ENCODE data around the gene KRTAP5-11.
A peak's percentile ranks its signal among the peaks of the same experiment; 100 is the strongest.
"Not testable (repeated sequence)": the region's sequence is repeated elsewhere in the genome, so short reads cannot be mapped to it uniquely, and the experiment has no call there.

KRTAP5-11 gene

DNA sequence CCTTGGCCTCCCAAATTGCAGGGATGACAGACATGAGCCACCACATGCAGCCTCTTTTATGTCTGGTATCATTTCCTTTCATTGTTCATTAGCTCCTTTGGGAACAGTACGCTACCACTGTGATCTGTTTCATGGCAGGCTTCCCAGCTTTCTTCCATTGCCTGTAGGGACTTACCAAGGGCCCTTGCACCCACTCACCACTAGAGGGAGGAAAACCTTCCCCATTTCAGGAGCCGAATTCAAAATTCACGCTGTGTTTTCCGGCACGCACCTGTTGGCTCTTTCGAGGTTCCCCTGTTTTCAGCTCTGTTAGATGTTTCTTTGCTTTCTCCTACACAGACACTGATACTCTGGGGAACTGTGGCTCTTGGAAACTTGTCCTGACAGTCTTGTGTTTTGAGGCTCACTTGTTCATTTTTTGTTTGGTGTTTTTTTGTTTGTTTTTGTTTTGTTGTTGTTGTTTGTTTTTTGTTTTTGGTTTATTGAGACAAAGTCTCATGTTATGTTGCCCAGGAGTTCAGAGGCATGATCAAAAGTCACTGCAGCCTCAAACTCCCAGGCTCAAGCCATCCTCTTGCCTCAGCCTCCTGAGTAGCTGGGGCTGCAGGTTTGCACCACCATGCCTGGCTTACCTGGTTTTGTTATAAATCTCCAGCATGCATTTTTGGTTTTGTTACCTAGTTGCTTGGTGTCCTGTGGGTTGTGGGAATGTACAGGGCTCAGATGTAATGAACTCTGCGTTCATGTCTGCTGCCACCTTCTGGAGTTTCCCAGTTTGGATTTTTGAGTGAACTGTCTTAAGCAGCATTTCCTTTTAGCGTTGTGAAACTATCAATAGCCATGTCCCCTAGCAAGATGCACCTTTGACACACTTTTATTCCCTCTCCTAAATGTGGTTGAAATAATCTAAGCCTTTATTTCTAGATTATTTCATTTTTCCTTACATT lies 2.3 kb downstream of the KRTAP5-11 start:
- peak; percentile 63 for DNase-seq

DNA sequence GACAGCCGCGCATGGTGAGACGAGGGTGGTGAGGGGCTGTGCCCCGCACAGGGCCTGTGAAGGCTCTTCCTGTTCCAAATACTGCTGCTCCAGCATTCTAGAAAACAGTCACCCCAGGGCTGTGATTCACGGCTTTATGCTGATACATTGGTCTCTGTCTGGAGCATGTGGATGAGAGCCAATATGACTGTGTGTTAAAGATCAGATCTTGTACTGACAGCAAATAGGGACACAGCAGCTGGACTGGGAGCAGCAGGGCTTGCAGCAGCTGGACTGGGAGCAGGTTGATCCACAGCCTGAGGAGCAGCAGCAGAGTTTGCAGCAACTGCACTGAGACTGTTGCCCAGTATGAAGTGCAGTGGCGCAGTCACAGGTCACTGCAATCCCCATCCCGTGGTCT lies 3.2 kb downstream of the KRTAP5-11 start:
- not testable (repeated sequence) for DNase-seq

DNA sequence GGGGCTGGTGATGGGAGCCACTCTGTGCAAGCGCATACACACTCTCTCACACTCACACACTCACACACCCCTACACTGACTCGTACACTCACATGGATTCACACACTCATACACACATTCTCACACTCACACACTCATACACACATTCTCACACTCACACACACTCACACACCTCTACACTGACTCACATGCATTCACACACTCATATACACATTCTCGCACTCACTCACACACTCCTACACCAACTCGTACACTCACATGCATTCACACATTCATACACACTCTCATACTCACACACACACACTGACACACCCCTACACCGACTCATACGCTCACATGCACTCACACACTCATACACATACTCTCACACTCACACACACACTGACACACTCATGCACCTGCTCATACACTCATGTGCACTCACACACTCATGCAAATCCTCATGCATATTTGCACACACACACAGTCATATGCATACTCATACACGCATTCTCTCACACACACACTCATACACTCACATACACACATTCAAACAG lies 5.1 kb downstream of the KRTAP5-11 start:
- DNase-seq: no peak

DNA sequence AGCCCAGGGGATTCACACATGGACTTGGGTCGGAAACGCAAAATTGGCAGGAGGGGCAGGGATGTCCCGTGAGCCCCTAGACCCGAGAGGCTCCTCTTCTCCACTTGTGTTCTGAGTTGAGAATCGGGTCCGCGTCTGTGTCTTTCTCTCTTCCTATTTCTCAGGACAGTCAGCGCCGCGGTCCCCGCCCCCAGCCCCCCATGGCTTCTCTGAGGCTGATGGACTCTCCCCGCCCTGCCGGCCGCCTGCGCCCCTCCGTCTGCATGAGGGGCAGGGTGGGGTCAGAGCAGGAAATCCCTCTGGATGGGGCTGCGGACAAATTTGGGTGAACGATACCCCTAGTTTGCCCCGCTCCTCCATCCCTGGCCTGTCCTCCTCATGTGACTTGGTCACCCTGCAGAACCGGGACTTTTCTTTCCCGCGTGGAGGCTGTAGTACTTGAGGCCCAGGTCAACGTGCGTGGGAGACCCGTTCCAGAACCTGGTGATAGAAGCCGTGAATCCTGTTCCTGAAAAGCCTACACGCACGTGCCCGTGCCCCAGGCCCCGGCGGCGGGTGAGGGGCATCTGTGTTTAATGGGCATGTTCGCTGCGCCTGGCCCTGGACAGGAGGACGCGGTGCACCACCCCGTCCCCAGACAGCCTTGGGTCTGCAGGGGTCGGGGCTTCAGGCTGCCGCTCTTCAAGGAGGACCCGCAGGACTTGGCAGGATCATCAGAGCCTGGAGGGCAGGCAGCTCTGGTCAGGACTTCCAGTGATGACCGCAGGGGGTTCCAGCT lies 5.8 kb downstream of the KRTAP5-11 start:
- not testable (repeated sequence) for DNase-seq

DNA sequence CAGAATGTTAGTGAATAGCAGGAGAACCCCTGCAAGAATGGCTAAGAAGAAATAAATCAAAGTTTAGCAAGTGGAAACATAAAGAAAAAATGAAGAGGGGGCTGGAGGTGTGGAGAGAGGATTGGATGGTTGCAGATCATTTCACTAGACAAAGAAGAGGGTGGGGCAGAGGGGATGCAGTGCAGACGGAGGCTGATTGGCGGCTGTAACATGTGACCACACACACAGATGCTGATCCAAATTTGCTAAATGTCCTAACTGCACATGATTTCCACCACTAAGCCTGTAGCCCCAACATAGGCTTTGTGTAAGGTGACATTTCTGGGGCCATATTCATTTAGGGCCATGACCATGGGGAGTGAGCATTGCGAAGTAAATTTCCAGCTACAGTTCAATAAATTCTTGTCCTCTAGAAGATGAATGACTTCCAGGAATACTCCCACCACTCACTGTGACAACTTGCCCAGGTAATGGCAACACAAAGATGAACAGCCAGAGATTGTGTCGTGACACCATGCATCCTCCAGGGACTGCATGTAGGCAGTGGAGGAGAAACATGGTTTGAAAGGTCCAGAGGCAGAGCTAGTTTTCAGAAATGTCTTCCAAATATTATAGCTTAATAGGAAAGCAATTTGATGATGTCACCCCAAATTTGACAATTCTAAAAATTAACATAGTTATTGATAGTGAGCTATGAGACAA lies 6.8 kb downstream of the KRTAP5-11 start:
- no peak for DNase-seq

DNA sequence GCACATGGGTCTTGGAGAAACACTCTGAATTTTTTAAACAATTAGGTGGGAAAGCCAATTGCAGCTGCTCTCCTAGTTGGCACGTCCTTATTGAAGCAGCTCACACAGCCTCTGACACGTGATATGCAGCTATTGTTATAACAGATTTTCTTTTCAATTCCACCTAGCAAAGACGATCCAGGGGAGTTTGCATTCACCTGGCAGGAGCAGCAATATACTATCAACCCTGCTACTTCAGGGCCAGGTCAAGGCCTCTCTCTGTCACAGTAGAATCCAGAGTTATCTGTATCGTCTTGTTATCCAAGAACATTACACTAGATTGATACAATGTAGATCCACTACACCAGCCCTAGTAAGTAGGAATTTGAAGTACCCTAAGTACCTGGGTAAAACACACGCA lies 8.3 kb downstream of the KRTAP5-11 start:
- no peak for DNase-seq

DNA sequence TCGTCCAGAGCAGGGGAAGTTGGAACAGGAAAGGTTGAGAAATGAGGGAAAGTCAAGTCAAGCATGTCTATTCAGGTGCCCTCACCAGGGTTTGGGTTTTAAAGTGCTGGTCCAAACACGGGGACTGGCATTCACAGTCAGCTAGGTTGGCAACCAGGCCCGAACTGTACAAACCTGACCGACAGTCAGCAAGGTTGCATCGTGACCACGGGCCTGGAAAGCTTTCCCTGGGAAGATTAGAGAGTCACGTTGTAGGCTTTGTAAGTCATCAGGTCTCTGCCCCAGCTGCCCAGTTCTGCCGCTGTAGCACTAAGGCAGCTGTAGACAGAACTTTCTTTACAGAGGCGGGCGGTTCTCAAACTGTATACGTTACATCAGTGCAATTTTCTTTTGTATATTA lies 9.9 kb downstream of the KRTAP5-11 start:
- no peak for DNase-seq

DNA sequence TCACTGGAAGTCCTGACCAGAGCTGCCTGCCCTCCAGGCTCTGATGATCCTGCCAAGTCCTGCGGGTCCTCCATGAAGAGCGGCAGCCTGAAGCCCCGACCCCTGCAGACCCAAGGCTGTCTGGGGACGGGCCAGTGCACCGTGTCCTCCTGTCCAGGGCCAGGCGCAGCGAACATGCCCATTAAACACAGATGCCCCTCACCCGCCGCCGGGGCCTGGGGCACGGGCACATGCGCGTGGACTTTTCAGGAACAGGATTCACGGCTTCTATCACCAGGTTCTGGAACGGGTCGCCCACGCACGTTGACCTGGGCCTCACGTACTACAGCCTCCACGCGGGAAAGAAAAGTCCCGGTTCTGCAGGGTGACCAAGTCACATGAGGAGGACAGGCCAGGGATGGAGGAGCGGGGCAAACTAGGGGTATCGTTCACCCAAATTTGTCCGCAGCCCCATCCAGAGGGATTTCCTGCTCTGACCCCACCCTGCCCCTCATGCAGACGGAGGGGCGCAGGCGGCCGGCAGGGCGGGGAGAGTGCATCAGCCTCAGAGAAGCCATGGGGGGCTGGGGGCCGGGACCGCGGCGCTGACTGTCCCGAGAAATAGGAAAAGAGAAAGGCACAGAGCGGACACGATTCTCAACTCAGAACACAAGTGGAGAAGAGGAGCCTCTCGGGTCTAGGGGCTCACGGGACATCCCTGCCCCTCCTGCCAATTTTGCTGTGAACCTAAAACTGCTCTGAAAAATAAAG lies 11.4 kb downstream of the KRTAP5-11 start:
- DNase-seq: not testable (repeated sequence)

DNA sequence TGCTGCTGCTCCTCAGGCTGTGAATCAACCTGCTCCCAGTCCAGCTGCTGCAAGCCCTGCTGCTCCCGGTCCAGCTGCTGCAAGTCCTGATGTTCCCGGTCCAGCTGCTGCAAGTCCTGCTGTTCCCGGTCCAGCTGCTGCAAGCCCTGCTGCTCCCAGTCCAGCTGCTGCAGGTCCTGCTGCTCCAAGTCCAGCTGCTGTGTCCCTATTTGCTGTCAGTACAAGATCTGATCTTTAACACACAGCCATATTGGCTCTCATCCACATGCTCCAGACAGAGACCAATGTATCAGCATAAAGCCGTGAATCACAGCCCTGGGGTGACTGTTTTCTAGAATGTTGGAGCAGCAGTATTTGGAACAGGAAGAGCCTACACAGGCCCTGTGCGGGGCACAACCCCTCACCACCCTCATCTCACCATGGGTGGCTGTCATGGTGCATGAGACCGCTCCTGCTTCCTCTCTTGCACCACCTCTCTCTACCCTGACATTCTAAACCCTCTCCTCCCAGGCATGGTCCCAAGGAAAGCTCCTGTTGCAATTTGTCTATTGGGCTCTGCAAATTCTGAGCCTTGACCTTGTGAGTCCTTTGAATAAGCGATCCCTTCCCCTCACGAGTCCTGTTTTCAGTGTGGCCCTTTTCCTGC lies 13.8 kb downstream of the KRTAP5-11 start:
- no peak for DNase-seq

DNA sequence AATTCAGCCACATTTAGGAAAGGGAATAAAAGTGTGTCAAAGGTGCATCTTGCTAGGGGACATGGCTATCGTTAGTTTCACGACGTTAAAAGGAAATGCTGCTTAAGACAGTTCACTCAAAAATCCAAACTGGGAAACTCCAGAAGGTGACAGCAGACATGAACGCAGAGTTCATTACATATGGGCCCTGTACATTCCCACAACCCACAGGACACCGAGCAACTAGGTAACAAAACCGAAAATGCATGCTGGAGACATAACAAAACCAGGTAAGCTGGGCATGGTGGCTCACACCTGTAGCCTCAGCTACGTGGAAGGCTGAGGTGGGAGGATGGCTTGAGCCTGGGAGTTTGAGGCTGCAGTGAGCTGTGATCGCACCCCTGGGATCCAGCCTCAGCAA lies 15.0 kb downstream of the KRTAP5-11 start:
- not testable (repeated sequence) for DNase-seq

DNA sequence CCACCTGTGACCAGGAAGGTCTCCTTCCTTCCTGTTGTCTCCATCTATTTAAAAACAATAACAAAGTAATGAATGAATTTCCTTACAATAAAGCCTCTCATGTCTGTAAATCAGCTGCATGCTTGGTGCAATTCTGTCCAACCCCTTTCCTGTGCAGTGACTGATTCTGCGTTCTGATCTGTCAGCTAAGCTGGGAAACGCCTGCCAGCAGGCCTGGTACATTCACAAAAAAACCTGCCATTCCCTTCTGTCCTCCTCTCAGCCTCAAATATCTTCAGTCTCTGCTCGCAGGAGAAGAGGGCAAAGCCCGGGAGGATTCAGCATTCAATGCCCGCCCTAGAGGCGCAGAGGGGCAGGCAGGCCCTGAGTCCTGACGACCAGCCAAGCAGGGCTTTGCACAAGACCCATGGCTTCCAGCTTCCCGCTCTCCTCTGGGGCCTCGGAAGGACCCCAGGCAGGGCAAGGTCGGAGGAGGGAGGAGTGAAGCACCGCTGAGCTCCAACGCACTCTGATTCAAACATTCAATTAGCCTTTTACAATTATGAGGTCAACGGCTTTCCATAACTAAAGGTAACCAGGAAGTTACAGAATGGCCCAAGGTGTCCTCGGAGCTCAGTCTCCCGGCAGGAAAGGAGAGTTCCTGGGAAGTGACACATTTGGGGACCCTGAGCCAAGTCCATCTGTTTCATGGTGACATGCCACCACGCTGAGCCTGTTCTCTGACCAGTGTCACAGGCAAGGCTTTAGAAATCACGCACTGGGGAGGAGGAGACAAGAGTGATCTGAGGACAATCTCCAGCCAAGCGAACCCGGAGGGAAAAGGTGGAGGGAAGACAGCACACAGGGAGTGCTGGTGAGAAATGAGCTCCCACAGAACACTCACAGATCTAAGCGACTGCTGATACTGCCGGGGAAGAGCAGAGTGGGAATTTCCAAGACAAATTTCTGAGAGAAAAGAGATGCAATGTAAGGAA lies 15.8 kb downstream of the KRTAP5-11 start:
- DNase-seq: not testable (repeated sequence)

DNA sequence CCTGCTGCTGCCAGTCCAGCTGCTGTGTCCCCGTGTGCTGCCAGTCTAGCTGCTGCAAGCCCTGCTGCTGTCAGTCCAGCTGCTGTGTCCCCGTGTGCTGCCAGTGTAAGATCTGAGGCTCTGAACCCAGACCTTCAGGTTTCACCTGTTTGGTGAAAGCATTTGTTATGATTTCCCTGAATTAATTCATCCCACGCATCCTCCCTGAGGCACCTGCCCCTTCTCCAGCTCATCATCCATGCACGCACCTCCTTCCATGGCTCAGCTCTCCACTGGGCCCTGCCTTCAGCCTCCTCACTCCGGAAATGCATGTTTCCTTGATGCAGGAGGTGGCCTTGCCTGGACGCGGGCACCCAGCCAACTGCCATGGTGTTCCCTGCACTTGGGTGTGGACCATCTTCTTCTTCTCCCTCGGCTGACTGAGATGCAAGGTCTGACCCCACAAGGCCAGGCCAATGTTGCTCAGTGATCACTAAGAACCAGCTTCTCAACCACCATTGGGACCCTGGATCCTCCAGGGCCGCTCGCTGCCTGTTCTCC lies 16.5 kb downstream of the KRTAP5-11 start:
- DNase-seq: no peak

DNA sequence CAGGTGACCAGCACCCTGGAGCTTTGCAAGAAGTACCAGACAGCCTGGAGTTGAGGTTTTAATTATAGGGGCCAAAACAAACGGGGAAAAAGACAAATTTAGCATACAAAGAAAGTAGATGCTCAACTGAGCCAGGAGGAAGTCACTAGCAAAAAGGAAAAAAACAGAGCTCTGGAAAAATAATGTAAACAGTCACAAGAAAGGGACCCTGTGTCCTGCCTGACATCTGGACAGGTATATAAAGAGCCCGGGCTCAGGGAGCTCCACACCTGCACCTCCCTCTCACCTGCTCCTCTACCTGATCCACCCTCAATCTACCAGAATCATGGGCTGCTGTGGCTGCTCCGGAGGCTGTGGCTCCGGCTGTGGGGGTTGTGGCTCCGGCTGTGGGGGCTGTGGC lies 17.4 kb downstream of the KRTAP5-11 start, which contains the start of gene KRTAP5-10:
KRTAP5-10 (plus strand) TSS at position 301 of the 400 bp plus-strand sequence; CDS start at position 326, 25 bp downstream.
- DNase-seq: no peak

DNA sequence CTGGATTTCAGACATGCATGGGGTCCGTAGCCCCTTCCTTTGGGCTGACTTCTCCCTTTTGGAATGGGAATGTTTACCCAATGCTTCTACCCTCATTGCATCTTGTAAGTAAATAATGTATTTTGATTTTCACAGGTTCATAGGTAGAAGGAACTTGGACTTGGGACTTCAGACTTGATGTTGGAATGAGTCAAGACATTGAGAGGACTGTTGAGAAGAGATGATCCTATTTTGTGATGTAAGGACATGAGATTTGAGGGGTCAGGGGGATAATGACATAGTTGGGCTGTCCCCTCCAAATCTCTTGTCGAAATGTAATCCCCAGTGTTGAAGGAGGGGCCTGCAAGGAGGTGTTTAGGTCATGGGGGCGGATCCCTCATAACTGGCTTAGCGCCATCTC lies 18.2 kb downstream of the KRTAP5-11 start:
- no peak for DNase-seq

DNA sequence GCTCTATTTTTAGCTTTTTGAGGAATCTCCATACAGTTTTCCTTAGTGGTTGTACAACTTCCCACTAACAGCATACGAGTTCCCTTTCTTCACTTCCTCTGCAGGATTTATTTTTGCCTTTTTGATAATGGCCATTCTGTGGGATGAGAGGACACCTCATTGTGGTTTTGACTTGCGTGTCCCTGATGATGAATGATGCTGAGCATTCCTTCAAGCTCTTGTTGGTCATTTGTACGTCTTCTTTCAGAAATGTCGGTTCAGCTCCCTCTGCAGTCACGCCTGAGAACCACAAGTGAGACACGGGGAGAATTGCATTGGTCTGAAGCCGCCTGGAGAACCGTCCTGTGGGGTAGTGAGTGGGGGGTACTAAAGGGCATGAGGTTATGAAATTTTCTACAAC lies 19.3 kb downstream of the KRTAP5-11 start:
- DNase-seq: no peak

DNA sequence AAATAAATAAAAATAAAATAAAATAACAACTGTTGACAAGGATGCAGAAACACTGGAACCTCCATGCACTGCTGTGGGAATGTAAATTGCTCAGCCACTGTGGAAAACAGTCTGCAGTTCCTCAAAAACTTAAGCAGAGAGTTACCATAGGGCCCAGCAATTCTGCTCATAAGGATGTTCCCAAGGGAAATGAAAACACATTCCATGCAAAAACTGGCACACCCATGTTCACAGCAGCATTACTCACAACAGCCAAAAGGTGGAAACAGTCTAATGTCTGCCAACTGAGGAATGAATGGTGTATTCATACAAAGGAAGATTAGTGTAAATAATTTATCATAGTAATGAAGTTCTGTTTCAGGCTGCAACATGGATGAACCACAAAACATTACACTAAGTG lies 20.6 kb downstream of the KRTAP5-11 start:
- no peak for DNase-seq

DNA sequence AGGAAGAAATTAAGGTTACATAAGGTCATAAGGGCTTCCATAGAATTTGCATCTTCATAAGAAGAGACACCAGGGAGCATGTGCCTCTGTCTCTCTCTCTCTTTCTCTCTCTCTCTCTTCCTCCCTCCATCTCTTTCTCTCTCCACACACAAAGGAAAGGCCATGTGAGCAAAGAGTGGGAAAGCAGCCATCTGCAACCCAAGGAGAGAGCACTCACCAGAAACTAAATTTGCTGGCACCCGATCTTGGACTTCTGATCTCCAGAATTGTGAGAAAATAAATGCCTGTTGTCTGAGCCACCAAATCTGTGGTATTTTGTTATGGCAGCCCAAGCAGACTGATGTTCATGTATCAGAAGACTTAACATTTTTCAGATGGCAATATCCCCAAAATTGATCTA lies 23.7 kb downstream of the KRTAP5-11 start:
- no peak for DNase-seq

DNA sequence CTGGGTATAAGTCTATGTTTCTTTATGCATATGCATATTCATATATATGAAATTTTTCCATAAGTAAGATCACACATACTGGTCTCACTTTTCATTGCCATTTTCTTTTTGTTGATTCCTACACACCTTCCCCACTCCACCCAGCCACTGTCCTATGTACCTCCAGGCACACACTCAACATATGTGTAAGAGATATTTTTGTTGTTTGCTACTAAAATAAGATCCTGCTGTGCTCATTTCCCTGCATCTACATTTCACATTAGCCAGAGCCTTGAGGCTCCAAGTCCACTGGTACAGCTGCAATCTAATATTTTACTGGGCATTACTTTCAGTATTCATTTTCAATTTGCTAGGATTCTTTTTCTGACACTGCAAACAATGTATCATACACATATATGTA lies 25.4 kb downstream of the KRTAP5-11 start:
- no peak for DNase-seq

DNA sequence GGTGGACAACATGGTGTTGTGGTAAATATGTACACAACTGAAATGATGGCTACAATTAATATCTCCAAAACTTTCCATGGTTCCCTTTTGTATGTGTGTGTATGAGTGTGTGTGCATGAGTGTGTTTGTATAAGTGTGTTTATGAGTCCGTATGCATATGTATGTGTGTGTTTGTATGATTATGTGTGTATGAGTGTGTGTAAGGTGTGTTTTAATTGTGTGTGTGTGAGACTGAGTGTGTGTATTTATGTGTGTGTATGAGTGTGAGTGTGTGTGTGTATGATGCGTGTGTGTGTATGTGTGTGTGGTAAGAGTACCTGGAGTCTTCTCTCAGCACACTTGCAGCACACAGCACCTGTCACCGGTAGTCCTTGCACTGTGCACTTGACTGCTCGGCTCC lies 26.7 kb downstream of the KRTAP5-11 start:
- no peak for DNase-seq

DNA sequence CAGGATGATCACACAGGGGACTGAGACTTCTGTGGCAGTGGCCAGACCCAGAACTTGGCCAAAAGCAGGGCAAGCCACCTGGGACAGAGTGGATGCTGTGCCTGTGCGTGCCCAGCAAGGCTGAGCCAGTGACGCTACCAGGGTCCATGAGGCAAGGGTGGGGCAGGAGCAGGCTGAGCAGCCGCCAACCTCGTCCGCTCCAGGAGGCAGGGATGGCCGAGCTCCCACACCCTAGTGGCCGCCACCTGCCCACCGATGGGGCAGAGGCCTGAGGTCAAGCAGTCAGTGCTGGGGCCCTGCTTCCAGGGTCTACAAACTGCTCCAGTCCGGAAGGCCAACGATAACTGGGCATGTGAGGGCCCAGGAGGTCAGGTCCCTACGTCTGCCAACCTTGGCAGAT lies 27.2 kb downstream of the KRTAP5-11 start:
- DNase-seq: no peak
